Measurements from ENCODE around the gene TSPAN18. TPM values are rescaled to one million over a fixed set of nuclear protein-coding genes. Genes with fewer than 3 reads are reported as not detected.

The TSPAN18 gene
- total RNA-seq, 1 experiment from 2014 or later: 2.8 TPM

DNA sequence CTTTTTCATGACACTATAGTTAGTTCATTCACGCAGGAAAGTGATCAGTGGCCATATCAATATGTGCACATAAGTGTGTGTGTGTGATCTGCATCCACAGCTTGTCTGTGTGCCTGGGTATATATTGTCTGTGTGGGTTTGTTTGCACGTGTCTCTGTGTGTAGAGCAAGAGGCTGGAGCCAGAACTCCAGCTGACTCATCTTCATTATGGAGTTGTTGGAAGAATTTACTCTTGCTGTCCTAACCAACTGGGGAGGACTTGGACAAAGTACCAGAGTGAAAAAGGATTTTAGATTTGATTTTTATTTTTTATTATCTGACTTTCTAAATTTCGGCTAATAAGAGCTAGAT lies 160.0 kb downstream of the TSPAN18 start:
- CTCF ChIA-PET: no interaction called here
- TF ChIP-seq EZH2 (IDR thresholded peaks at IDR 0.05; ENCODE audit: borderline replicate concordance, low read depth, low read length, poor library complexity, severe bottlenecking): no peak
- TF ChIP-seq, protein P1, sequence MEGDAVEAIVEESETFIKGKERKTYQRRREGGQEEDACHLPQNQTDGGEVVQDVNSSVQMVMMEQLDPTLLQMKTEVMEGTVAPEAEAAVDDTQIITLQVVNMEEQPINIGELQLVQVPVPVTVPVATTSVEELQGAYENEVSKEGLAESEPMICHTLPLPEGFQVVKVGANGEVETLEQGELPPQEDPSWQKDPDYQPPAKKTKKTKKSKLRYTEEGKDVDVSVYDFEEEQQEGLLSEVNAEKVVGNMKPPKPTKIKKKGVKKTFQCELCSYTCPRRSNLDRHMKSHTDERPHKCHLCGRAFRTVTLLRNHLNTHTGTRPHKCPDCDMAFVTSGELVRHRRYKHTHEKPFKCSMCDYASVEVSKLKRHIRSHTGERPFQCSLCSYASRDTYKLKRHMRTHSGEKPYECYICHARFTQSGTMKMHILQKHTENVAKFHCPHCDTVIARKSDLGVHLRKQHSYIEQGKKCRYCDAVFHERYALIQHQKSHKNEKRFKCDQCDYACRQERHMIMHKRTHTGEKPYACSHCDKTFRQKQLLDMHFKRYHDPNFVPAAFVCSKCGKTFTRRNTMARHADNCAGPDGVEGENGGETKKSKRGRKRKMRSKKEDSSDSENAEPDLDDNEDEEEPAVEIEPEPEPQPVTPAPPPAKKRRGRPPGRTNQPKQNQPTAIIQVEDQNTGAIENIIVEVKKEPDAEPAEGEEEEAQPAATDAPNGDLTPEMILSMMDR (conservative IDR thresholded peaks at IDR 0.05; ENCODE audit: low read depth, low read length): no peak
- no TSS peak for BruUV-seq (replicated peaks)
- Histone ChIP-seq H3K27me3 (replicated peaks; ENCODE audit: insufficient read depth, low read depth, low read length, poor library complexity) (no peaks in the 10 kb centered on the region), H3K27ac (ENCODE audit: low read depth, low read length, poor library complexity, severe bottlenecking) (no peak overlapping the region), H3K36me3 (ENCODE audit: insufficient read depth, low read length, poor library complexity, severe bottlenecking) (no peaks in the 10 kb centered on the region), H3K4me3 (ENCODE audit: low read depth, low read length, poor library complexity, severe bottlenecking) (no peak overlapping the region), H3K4me1 (ENCODE audit: insufficient read depth, low read length, poor library complexity, severe bottlenecking) (no peaks in the 10 kb centered on the region), H3K9me3 (ENCODE audit: low read depth, low read length, poor library complexity, severe bottlenecking) (no peaks in the 10 kb centered on the region)
- POLR2A ChIA-PET (ENCODE audit: low non-redundant PET): no interaction called here
- intact Hi-C loops (cut with micrococcal nuclease; ENCODE audit: unreplicated experiment): no loop called here
- no peak for DNase-seq (ENCODE audit: low spot score)

DNA sequence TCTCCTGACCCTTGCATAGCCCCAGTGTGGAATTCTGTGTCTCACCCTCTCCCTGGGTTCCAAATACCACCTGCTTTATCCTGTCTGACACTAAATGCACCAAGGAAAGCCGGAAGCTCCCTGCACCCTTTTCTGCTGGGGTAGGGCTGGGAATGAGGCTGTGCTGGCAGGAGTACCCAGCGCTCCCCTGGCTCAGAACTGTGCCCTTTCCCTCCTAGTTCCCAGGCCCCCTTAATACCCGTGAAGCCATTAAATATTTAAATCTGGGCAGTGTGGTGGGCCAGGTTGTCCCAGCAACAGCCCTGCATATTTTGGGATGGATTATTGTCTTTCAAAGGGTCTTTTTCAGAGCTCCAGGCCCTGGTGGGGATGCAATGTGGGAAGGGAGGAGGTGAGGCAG lies 160.9 kb downstream of the TSPAN18 start:
- H3K27ac ChIP-seq (ENCODE audit: low read depth, low read length, poor library complexity, severe bottlenecking): no peak overlapping the region
- DNase-seq (ENCODE audit: low spot score): no peak
- POLR2A ChIA-PET (ENCODE audit: low non-redundant PET): no interaction called here
- H3K27me3 ChIP-seq (replicated peaks; ENCODE audit: insufficient read depth, low read depth, low read length, poor library complexity): no peaks in the 10 kb centered on the region
- intact Hi-C loops (cut with micrococcal nuclease; ENCODE audit: unreplicated experiment): no loop called here
- BruUV-seq (replicated peaks): no TSS peak
- no peaks in the 10 kb centered on the region for H3K4me1 ChIP-seq (ENCODE audit: insufficient read depth, low read length, poor library complexity, severe bottlenecking)
- H3K36me3 ChIP-seq (ENCODE audit: insufficient read depth, low read length, poor library complexity, severe bottlenecking): no peaks in the 10 kb centered on the region
- TF ChIP-seq EZH2 (IDR thresholded peaks at IDR 0.05; ENCODE audit: borderline replicate concordance, low read depth, low read length, poor library complexity, severe bottlenecking): no peak
- TF ChIP-seq, protein P1 (conservative IDR thresholded peaks at IDR 0.05; ENCODE audit: low read depth, low read length): no peak
- H3K9me3 ChIP-seq (ENCODE audit: low read depth, low read length, poor library complexity, severe bottlenecking): no peaks in the 10 kb centered on the region
- CTCF ChIA-PET: no interaction called here
- no peak overlapping the region for H3K4me3 ChIP-seq (ENCODE audit: low read depth, low read length, poor library complexity, severe bottlenecking)

GRCh38 chr11:44889266-44889665 lies 162.5 kb downstream of the TSPAN18 start:
- Histone ChIP-seq H3K4me3 (ENCODE audit: low read depth, low read length, poor library complexity, severe bottlenecking) (no peak overlapping the region), H3K9me3 (ENCODE audit: low read depth, low read length, poor library complexity, severe bottlenecking) (no peaks in the 10 kb centered on the region), H3K27me3 (replicated peaks; ENCODE audit: insufficient read depth, low read depth, low read length, poor library complexity) (no peaks in the 10 kb centered on the region), H3K36me3 (ENCODE audit: insufficient read depth, low read length, poor library complexity, severe bottlenecking) (no peaks in the 10 kb centered on the region), H3K27ac (ENCODE audit: low read depth, low read length, poor library complexity, severe bottlenecking) (no peak overlapping the region), H3K4me1 (ENCODE audit: insufficient read depth, low read length, poor library complexity, severe bottlenecking) (peaks cover 12% of the 10 kb centered on the region)
- intact Hi-C loops (cut with micrococcal nuclease; ENCODE audit: unreplicated experiment): no loop called here
- CTCF ChIA-PET: no interaction called here
- no peak for DNase-seq (ENCODE audit: low spot score)
- POLR2A ChIA-PET (ENCODE audit: low non-redundant PET): interaction anchor here (0.8 kb wide), 1 partner anchor 27 kb away, joined by 5 read pairs; no protein-coding TSS in a partner anchor
- no TSS peak for BruUV-seq (replicated peaks)
- no peak for TF ChIP-seq EZH2 (IDR thresholded peaks at IDR 0.05; ENCODE audit: borderline replicate concordance, low read depth, low read length, poor library complexity, severe bottlenecking)
- TF ChIP-seq, protein P1 (conservative IDR thresholded peaks at IDR 0.05; ENCODE audit: low read depth, low read length): no peak

All from A673 (cell line).